Neural cell (in vitro differentiated cells): ENCODE results near the gene USP22. TPM values are rescaled to one million over a fixed set of nuclear protein-coding genes. Genes with fewer than 3 reads are reported as not detected.
"Not testable (repeated sequence)": the region's sequence is repeated elsewhere in the genome, so short reads cannot be mapped to it uniquely, and the experiment has no call there.

ENCODE experiments used
- H2AFZ ChIP-seq: fragments of 200-600, 300-800 bp; sonication (generic), shearing (Covaris generic); 2 replicates; pipeline ENCODE4 v1.6.0; 2014; ENCODE audit warnings: low read depth, mild to moderate bottlenecking, antibody characterized with exemption, low read length, moderate library complexity
- H3F3A ChIP-seq: fragments of 200-600 bp; shearing (Covaris generic); 2 replicates; pipeline ENCODE4 v1.6.1; 2016; ENCODE audit warnings: mild to moderate bottlenecking, moderate library complexity, mixed read lengths, antibody characterized with exemption, low read length; ENCODE audit not compliant: insufficient read depth, poor library complexity, severe bottlenecking
- H3K27ac ChIP-seq: fragments of 200-600, 300-800 bp; sonication (generic), shearing (Covaris generic); 2 replicates; pipeline ENCODE4 v1.5.1; 2014; ENCODE audit warnings: mild to moderate bottlenecking, low read length, moderate library complexity
- H3K27me3 ChIP-seq: fragments of 300-800, 200-600 bp; sonication (generic), shearing (Covaris generic); 2 replicates; pipeline ENCODE4 v1.6.0; 2014; ENCODE audit warnings: mild to moderate bottlenecking, low read depth, low read length, moderate library complexity; ENCODE audit not compliant: insufficient read depth
- H3K36me3 ChIP-seq: fragments of 300-800, 200-600 bp; sonication (generic), shearing (Covaris generic); 2 replicates; pipeline ENCODE4 v1.5.1; 2014; ENCODE audit warnings: mild to moderate bottlenecking, antibody characterized with exemption, low read length, moderate library complexity; ENCODE audit not compliant: insufficient read depth
- H3K4me2 ChIP-seq: fragments of 300-800, 200-600 bp; sonication (generic), shearing (Covaris generic); 2 replicates; pipeline ENCODE4 v1.6.0; 2014; ENCODE audit warnings: mild to moderate bottlenecking, low read length
- H3K4me3 ChIP-seq: fragments of 300-800, 200-600 bp; sonication (generic), shearing (Covaris generic); 2 replicates; pipeline ENCODE4 v1.5.1; 2014; ENCODE audit warnings: mild to moderate bottlenecking, low read length, moderate library complexity
- H3K79me2 ChIP-seq: fragments of 200-600 bp; shearing (Covaris generic); replicated peaks from 2 replicates; pipeline ENCODE4 v1.6.0; 2014; ENCODE audit warnings: mild to moderate bottlenecking, low read length, moderate library complexity; ENCODE audit not compliant: insufficient read depth
- H3K9ac ChIP-seq: fragments of 300-800, 200-600 bp; sonication (generic), shearing (Covaris generic); 2 replicates; pipeline ENCODE4 v1.6.1; 2016; ENCODE audit warnings: mild to moderate bottlenecking, low read length, mixed read lengths
- H3K9me2 ChIP-seq: fragments of 200-600 bp; shearing (Covaris generic); 2 replicates; pipeline ENCODE4 v1.6.1; 2016; ENCODE audit warnings: mild to moderate bottlenecking, low read length, mixed read lengths; ENCODE audit not compliant: insufficient read depth
- H3K9me3 ChIP-seq: fragments of 200-600, 300-800 bp; sonication (generic), shearing (Covaris generic); 2 replicates; pipeline ENCODE4 v1.6.1; 2016; ENCODE audit warnings: mild to moderate bottlenecking, mixed run types, low read length, moderate library complexity, mixed read lengths
- H4K20me1 ChIP-seq: fragments of 200-600 bp; shearing (Covaris generic); 2 replicates; pipeline ENCODE4 v1.6.1; 2016; ENCODE audit warnings: mild to moderate bottlenecking, mixed run types; ENCODE audit not compliant: insufficient read depth
- CTCF ChIP-seq: fragments of 450-650 bp; IDR thresholded peaks from 2 replicates; pipeline ENCODE4 v1.5.1; 2014; ENCODE audit warnings: antibody characterized with exemption, mild to moderate bottlenecking, moderate library complexity; ENCODE audit not compliant: poor library complexity, severe bottlenecking
- EP300 ChIP-seq: fragments of 450-650 bp; conservative IDR thresholded peaks from 2 replicates; pipeline ENCODE4 v1.6.1; 2014; ENCODE audit warnings: antibody characterized with exemption, mild to moderate bottlenecking, moderate library complexity; ENCODE audit not compliant: poor library complexity, severe bottlenecking
- EZH2 ChIP-seq: fragments of 200-600, 300-800 bp; shearing (Covaris generic), sonication (generic); IDR thresholded peaks from 2 replicates; pipeline ENCODE4 v1.6.1; 2014; ENCODE audit warnings: antibody characterized with exemption, low read length, borderline replicate concordance, mild to moderate bottlenecking; ENCODE audit not compliant: insufficient read depth, poor library complexity, severe bottlenecking
- MXI1 ChIP-seq: fragments of 450-650 bp; conservative IDR thresholded peaks from 2 replicates; pipeline ENCODE4 v1.6.1; 2014; ENCODE audit warnings: antibody characterized with exemption, mild to moderate bottlenecking; ENCODE audit not compliant: poor library complexity, severe bottlenecking
- POLR2AphosphoS5 ChIP-seq: IDR thresholded peaks from 2 replicates; pipeline ENCODE4 v1.6.1; 2012
- RAD21 ChIP-seq: fragments of 450-650 bp; conservative IDR thresholded peaks from 2 replicates; pipeline ENCODE4 v1.6.1; 2014; ENCODE audit warnings: antibody characterized with exemption, mild to moderate bottlenecking, moderate library complexity
- REST ChIP-seq: IDR thresholded peaks from 2 replicates; pipeline ENCODE4 v1.6.1; 2012; ENCODE audit warnings: borderline replicate concordance
- SMC3 ChIP-seq: fragments of 450-650 bp; conservative IDR thresholded peaks from 2 replicates; pipeline ENCODE4 v1.6.1; 2014; ENCODE audit warnings: antibody characterized with exemption, mild to moderate bottlenecking, moderate library complexity; ENCODE audit not compliant: poor library complexity
- TAF1 ChIP-seq: IDR thresholded peaks from 2 replicates; pipeline ENCODE4 v1.6.1; 2012; ENCODE audit warnings: low read depth
- polyA plus RNA-seq: library from polyadenylated mRNA; depleted of rRNA; stranded (reverse); fragments of >200 nt; gene quantifications from 2 replicates; pipeline ENCODE4 v1.2.3, GENCODE V29; 2014

Gene USP22
- polyA plus RNA-seq, 1 donor from 2014 or later = 269 TPM

GRCh38 chr17:20981046-20981920 is 61.5 kb downstream of the USP22 start:
- no peaks in the 10 kb centered on the region for H4K20me1 ChIP-seq
- no peak overlapping the region for H3K4me2 ChIP-seq
- no peak overlapping the region for H3K4me3 ChIP-seq
- no peaks in the 10 kb centered on the region for H3K79me2 ChIP-seq
- no peaks in the 10 kb centered on the region for H3K9me2 ChIP-seq
- no peaks in the 10 kb centered on the region for H3F3A ChIP-seq
- no peak overlapping the region for H3K9ac ChIP-seq
- H3K9me3 ChIP-seq = no peaks in the 10 kb centered on the region
- H2AFZ ChIP-seq = no peak overlapping the region
- H3K36me3 ChIP-seq = no peaks in the 10 kb centered on the region
- no peak overlapping the region for H3K27ac ChIP-seq
- H3K27me3 ChIP-seq = no peaks in the 10 kb centered on the region
- TF ChIP-seq REST (no peak), TAF1 (no peak), RAD21 (no peak), EP300 (no peak), POLR2AphosphoS5 (no peak), MXI1 (no peak), SMC3 (no peak), CTCF (no peak), EZH2 (no peak)

- no peaks in the 10 kb centered on the region for H3K9me2 ChIP-seq
- no peaks in the 10 kb centered on the region for H3K79me2 ChIP-seq
- no peaks in the 10 kb centered on the region for H4K20me1 ChIP-seq
- no peak overlapping the region for H2AFZ ChIP-seq
- no peak overlapping the region for H3K4me2 ChIP-seq
- no peak overlapping the region for H3K4me3 ChIP-seq
- H3K27ac ChIP-seq = no peak overlapping the region
- no peaks in the 10 kb centered on the region for H3K36me3 ChIP-seq
- H3K9me3 ChIP-seq = no peaks in the 10 kb centered on the region
- H3K27me3 ChIP-seq = no peaks in the 10 kb centered on the region
- H3K9ac ChIP-seq = no peak overlapping the region
- no peak for TF ChIP-seq SMC3
- no peak for TF ChIP-seq RAD21
- no peak for TF ChIP-seq MXI1
- no peak for TF ChIP-seq REST
- no peak for TF ChIP-seq TAF1
- no peak for TF ChIP-seq POLR2AphosphoS5
- TF ChIP-seq EZH2 = no peak
- TF ChIP-seq CTCF = no peak
- TF ChIP-seq EP300 = no peak
- no peaks in the 10 kb centered on the region for H3F3A ChIP-seq
These were observed 63.1 kb downstream of the USP22 start for GRCh38 chr17:20979792-20980083.

- not testable (repeated sequence) for H3F3A ChIP-seq, H2AFZ ChIP-seq, H4K20me1 ChIP-seq, H3K4me2 ChIP-seq, H3K9me3 ChIP-seq, H3K9me2 ChIP-seq, H3K79me2 ChIP-seq, H3K36me3 ChIP-seq, H3K4me3 ChIP-seq, H3K27ac ChIP-seq, H3K27me3 ChIP-seq, H3K9ac ChIP-seq
These were observed 63.6 kb downstream of the USP22 start for GRCh38 chr17:20979007-20979791.
